CD4-positive, alpha-beta T cell treated with Interferon gamma for 1 hour (primary cell): ENCODE results near the gene APOL6.
"Not testable (repeated sequence)": the region's sequence is repeated elsewhere in the genome, so short reads cannot be mapped to it uniquely, and the experiment has no call there.

Experiments
- DNase-seq: peaks from one replicate; pipeline ENCODE4 v3.0.0-alpha.2; 2020

The APOL6 gene

DNA sequence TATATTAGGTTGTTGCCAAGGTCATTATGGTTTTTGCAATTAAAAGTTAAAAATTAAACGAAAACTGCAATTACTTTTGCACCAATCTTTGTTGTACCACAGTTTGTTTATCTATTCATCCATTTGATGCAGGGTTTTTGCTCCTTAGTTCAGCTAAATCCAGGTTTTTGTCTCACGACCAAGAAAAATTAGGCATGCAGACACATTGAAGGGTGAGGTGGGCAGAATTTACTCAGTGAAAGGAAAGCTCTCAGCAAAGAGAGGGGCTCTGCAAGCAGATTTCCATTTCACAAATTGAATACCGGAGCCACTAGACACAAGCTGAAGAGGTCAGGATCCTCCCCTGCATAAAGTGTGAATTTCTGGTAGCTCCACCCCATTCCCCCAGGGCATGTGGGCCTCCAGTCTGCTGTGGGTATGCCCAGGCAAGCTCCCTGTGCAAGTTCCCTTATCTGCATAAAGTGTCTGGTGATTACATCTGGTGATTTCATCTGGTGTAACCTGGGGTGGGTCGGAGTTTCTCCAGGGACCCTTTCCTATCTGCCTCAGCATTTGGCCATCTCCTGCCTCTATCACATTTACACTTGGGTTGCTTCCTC, 33.3 kb downstream of the APOL6 start:
- DNase-seq = no peak

DNA sequence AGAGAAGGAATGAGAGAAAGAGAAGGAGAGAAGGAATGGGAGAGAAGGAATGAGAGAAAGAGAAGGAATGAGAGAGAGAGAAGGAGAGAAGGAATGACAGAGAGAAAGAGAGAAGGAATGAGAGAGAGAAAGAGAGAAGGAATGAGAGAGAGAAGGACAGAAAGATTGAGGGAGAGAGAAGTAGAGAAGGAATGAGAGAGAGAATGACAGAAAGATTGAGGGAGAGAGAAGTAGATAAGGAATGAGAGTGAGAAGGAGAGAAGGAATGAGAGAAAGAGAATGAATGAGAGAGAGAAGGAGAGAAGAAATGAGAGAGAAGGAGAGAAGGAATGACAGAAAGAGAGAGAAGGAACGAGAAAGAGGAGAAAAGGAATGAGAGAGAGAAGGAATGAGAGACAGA, 35.3 kb downstream of the APOL6 start:
- no peak for DNase-seq

DNA sequence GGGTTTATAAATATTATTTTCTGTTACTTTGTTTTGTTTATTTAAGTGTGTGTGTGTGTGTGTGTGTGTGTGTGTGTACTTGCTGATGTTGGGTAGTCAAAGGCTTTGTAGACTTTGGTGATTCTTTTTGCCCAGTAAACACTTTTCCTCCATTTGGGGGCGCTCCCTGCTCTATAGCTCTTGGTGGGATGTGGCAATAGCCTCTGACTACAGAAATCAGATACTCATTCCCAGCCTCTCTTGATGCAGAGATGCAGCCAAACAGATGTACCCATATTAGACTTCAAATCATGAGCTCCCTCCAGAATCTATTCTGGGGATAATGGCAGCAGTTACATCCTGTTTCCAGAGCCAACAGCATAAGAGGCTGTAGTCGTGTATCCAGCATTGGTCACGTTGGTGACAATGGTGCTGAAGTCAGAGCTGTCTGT, 36.0 kb downstream of the APOL6 start:
- DNase-seq = no peak

DNA sequence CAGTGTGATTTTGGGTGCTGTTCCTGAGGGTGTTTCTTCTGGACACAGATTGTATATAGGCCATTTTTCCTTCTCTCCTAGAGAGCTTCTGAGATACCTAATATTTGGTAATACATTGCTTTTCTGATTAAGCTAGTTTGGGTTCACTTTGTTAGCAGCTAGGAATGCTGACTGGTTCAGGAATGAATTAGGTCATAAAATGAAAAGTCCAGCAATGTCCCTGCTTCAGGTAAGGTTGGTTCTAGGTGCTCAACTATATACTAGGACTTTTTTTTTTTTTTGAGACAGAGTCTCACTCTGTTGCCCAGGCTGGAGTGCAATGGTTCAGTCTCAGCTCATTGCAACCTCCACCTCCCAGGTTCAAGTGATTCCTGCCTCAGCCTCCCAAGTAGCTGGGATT, 36.5 kb downstream of the APOL6 start:
- DNase-seq = no peak

DNA sequence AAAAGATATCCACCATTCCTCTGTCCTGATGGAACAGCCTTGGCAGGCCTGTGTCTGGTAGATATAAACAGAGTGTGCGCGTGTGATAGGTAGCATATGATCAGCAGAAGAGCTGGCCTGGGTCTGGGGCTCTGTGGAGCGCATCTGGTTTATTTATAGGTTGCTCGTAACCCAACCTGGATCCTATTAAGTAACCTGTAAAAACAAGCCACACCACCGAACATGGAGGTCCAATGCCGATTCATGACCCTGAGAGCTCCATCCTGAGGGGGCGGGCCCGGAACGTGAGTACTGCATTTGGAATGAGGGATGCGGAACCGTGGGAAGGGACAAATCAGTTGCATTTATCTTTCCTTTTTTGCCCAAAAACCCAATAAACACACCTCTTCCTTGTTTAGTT, 37.5 kb downstream of the APOL6 start:
- DNase-seq = no peak

DNA sequence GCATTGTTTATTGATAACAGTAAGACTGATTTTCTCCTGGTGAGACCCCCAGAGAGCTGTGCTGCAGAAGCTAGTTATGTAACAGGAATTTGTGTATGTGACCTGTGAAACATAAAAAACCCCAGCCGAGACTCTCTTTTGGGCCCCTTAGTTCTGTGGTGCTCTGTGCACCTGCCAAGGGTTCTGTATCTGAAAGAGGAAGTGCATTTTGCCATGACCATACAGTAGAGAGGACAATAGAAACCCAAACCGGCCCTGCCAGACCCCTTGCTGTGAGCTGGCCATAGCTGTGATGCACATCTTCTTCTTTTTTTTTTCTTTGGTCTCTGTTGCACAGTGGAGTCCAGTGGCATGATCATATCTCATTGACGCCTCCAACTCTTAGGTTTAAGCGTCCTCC, 38.1 kb downstream of the APOL6 start:
- no peak for DNase-seq

DNA sequence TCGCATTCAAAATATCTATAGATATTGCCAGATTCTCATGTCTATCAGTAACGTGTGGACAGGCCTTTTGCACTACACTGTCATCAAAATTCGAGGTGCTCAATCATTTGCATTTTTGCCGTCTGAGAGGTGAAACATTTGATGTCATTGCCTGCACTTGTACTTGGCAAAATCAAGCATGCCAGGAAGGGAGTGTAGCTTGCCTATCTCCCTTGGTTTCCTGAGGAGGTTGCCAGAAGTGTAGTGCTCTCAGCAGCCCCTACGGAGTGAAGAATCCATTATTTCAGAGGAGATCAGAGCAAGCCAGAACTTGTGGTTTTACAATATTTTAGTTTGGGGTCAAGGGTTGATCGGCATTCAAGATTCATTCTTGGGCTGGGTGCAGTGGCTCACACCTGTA, 39.2 kb downstream of the APOL6 start:
- no peak for DNase-seq

DNA sequence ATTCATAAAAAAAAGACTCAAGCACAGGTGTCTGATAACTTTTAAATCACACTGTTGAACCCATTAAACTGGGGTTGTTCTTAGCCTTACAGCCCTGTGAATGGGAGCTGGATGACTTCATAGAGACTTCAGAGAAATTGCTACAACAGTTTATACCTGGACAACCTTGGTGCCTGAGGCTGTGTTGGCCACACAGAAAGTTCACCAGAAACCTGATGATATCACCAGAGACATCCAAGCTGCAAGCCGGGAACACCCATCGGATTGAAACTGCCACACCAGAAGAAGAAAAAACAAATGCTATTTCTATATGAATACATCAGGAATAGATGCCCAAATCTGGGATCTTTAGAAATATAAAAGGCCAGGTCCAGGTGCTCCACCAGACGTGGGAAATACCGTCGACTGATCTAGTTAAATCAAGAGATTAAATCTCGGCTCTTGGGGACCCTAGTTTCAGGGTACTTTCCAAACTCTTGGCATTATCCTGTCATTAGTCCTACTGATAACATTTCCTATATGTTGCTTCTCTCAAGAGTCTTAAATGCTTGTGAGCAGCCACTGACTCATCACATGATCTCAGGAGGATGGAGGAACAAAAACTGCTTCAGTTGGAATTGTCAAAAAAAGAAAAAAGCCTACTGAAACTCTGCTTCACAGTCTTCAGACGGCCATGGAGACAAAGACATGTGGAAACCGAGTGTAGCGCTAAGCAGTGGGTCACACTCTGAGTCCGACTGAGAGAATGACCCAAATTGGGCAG, 40.8 kb downstream of the APOL6 start:
- no peak for DNase-seq

DNA sequence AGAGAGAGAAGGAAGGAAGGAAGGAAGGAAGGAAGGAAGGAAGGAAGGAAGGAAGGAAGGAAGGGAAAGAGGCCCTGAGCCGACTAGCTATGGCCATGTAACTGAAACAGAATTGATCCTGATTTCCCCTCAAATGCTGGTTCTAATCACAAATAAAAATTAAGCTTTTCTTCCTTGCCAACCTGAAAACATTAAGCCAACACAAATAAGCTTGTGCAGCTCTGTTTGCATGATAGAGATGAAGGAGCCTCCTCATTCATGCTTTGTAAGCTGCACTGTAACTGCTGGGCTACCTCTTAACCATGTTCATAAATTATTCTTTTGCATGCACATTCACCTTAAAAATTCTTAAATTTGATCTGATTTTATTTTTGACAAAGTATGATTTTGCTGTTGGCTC, 41.8 kb downstream of the APOL6 start:
- DNase-seq = no peak

DNA sequence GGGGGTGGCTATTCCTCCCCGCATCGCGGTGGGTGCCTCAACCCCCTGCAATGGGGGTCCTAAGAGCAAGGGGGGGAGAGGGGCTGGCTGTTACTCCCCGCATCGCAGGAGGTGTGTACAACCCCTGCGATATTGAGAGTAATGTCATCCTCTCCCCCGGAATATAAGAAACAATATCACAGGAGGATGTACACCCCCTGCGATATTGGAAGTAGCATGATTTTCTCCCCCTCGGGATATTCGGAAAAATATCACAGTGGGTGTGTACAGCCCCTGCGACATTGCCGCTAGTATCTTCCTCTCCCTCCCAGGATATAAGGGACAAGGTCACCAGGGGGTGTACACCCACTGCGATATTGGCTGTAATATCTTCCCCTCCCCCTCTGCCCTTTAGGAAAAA, 47.0 kb downstream of the APOL6 start:
- DNase-seq = no peak

DNA sequence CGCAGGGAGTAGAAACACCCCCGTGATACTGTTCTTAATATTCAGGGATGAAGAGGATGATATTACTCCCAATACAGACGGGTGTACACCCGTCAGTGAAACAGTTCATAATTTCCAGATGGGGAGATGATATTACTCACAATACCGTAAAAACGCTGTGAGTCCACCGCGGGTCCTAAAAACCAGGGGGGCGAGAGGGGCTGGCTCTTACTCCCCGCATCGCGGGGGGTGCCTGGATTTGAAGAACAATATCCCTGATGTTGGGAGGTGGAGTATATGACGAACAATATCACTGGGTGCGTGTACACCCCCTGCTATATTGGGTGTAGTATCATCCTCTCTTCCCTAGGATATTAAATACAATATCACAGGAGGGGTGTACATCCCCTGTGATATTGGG, 48.9 kb downstream of the APOL6 start:
- no peak for DNase-seq

DNA sequence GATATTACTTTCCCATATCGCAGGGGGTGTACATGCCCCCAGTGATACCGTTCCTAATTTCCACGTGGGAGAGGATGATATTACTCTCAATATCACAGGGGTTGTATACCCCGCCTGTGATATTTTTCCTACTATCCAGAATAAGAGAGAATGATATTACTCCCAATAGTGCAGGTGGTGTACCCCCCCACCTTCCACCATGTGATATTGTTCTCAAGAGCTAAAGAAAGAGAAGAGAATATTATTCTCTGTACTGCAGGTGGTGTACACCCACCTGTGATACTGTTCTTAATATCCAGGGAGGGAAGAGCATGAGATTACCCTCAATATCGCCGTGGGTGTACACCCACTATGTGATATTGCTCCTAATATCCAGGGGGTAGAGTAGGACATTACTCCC, 51.6 kb downstream of the APOL6 start:
- DNase-seq = not testable (repeated sequence)

DNA sequence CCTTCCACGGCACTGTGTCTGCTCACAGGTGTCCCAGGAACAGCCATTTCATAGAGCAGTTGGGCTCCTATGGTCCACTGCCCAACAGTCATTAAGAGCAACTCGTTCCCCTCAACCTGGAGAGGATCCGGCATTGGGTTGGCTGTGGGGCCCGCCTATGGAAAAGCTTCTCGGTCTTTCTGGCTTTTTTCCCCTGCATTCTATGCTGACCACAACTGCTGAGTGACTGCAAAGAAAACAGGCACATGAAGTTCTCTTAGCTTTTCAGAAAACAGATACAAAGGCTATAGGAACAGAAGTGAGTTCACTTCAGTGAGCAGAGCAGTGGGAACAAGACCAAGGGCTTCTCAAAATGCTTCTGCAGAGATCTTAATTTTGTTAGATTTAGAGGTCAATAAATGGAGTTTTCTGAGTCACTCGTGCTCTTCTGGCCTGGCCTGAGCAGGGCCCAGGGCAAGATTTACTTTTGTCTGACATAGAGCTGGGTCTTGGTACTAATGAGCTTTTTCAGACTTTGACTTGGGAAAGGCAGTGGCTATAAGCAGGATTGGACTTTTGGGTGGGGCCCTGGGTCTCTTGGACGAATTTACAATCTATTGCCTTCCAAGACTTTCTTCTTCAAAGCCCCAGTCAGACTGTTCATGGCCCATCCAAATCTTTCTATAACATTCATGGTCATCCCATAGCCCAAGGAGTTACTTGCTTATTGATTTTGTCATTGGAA, 55.8 kb downstream of the APOL6 start:
- no peak for DNase-seq

DNA sequence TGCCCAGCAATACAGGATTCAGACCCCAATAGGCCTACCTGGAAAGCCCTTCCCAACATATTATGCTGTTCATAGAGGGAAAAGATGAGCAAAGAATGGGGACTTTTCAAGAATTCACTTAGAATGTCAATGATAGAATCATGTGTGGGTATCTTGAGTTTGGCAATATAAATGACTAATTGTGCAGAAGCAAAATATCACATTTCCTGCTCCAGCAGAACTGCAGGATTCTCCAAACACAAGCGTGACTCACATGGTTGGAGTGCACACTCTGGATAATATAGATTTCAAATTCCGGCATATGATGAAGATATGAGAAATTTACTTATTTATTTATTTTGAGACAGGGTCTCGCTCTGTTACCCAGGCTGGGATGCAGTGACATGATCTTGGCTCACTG, 56.9 kb downstream of the APOL6 start:
- DNase-seq = no peak

DNA sequence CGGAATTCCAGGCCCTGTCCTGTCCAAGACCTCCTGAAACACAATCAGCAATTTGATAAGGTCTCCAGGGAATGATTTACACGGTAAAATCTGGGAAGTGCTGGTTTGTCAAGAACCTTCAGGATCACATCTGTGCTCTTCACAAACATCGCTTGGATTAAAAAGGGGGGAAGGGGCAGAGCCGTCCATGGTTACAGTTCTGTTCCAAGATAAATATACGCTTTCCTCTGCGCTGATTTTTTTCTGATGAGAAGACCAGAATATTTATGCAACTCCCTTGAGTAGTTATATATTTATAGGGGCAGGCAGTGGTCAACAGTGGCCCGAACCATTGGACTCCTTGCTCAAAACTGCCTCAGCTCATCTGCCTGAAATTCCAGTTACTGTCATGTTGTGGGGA, 60.2 kb downstream of the APOL6 start:
- no peak for DNase-seq

DNA sequence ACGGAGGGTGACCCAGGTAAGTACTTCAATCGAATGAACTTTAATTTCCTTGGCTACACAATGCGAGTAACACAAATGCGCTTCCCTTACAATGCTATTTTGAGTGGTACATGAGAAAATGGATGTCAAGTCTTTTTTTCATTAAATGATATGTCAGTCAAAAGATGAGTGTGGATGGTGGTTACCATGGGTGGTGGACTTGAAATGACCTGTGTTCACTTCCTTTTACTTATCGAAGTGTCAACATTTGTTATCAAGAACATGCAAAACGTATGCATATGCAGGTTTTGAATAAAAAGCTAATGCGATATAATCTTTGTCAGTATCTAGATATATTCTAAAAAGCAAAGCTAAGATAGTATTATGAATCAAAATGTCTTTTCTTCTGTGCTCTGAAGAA, 60.7 kb downstream of the APOL6 start:
- DNase-seq = no peak

DNA sequence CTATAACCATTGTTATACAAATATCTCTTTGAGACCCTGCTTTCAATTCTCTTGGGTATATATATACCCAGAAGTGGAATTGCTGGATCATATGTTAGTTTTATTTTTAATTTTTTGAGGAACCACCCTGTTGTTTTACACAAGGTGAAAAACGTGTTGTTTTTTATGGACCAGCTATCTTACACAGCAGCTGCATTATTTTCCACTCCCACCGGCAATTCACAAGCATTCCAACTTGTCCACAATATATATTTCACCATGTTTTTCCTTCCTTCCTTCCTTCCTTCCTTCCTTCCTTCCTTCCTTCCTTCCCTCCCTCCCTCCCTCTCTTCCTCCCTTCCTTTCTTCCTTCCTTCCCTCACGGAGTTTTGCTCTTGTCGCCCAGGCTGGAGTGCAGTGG, 63.1 kb downstream of the APOL6 start:
- no peak for DNase-seq

DNA sequence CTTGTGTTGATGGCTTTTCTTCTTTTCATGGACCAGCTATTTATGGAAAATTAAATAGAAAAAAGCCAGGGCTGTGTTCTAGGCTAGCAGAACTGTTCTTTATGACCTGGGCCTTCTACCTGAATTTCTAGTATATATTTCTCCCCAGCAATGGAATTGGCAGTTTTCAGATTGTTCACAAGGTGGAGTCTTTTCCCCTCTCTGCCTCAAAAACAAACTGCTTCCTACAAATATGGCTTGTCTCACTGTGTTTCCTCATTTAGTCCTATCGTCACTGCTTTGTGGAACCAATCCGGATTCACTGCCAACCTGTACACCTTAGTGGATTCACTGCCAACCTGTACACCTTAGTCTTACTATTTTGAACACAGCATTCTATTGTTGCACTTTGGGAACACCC, 64.4 kb downstream of the APOL6 start:
- DNase-seq = no peak

DNA sequence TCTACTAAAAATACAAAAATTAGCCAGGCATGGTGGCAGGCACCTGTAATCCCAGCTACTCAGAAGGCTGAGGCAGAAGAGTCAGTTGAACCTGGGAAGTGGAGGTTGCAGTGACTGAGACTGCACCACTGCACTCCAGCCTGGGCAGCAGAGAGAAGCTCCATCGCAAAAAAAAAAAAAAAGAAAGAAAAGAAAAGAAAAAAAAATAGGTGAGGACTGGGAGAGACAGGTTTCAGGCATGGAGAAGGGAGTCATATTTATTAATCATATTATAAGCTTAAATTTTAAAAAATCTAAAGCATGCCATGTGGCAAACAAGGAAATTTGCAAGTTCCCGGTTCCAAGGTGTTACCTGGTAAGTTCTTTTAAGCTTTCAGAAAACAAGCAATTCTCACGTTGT, 69.3 kb downstream of the APOL6 start, which contains the start of gene APOL5:
APOL5 (plus strand) TSS at position 301 of the 400 bp plus-strand sequence; CDS start at position 301, 0 bp downstream.
- DNase-seq = no peak
